Measurements from ENCODE around the gene OR7A17.

GRCh38 chr19:14835011-14835410 lies 50.9 kb downstream of the OR7A17 start, which contains the start of the genes OR7A5 and OR7C1:
- TF ChIP-seq CTCF (conservative IDR thresholded peaks at IDR 0.05; ENCODE audit: low read length) (no peak), EZH2phosphoT487 (IDR thresholded peaks at IDR 0.05; ENCODE audit: borderline replicate concordance, low read depth, low read length) (no peak)
